Measurements from ENCODE around the gene VILL.

DNA sequence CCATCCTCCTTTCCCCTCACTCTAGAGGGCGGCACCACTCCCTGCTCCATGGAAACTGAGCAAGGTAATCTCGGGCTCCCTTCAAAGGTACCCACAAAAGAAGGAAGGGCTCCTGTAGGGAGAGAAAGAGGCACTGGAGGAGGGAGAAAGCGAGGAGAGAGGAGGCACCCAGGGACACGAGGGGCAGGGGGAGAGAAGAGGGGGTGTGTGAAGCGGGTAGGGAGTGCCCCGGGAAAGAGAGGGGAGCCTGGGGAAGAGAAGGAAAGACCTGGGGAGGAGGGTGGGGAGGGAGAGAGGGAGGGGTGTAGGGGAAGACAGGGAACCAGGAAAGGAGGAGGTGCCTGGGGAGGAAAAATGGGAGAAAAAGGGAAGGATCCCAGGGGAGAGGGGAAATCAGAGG, 523 bp downstream of the VILL start:
- TF ChIP-seq, protein P1, sequence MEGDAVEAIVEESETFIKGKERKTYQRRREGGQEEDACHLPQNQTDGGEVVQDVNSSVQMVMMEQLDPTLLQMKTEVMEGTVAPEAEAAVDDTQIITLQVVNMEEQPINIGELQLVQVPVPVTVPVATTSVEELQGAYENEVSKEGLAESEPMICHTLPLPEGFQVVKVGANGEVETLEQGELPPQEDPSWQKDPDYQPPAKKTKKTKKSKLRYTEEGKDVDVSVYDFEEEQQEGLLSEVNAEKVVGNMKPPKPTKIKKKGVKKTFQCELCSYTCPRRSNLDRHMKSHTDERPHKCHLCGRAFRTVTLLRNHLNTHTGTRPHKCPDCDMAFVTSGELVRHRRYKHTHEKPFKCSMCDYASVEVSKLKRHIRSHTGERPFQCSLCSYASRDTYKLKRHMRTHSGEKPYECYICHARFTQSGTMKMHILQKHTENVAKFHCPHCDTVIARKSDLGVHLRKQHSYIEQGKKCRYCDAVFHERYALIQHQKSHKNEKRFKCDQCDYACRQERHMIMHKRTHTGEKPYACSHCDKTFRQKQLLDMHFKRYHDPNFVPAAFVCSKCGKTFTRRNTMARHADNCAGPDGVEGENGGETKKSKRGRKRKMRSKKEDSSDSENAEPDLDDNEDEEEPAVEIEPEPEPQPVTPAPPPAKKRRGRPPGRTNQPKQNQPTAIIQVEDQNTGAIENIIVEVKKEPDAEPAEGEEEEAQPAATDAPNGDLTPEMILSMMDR (IDR thresholded peaks at IDR 0.05; ENCODE audit: low read depth, low read length, missing input control) = no peak
- TF ChIP-seq, protein P2, sequence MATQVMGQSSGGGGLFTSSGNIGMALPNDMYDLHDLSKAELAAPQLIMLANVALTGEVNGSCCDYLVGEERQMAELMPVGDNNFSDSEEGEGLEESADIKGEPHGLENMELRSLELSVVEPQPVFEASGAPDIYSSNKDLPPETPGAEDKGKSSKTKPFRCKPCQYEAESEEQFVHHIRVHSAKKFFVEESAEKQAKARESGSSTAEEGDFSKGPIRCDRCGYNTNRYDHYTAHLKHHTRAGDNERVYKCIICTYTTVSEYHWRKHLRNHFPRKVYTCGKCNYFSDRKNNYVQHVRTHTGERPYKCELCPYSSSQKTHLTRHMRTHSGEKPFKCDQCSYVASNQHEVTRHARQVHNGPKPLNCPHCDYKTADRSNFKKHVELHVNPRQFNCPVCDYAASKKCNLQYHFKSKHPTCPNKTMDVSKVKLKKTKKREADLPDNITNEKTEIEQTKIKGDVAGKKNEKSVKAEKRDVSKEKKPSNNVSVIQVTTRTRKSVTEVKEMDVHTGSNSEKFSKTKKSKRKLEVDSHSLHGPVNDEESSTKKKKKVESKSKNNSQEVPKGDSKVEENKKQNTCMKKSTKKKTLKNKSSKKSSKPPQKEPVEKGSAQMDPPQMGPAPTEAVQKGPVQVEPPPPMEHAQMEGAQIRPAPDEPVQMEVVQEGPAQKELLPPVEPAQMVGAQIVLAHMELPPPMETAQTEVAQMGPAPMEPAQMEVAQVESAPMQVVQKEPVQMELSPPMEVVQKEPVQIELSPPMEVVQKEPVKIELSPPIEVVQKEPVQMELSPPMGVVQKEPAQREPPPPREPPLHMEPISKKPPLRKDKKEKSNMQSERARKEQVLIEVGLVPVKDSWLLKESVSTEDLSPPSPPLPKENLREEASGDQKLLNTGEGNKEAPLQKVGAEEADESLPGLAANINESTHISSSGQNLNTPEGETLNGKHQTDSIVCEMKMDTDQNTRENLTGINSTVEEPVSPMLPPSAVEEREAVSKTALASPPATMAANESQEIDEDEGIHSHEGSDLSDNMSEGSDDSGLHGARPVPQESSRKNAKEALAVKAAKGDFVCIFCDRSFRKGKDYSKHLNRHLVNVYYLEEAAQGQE (IDR thresholded peaks at IDR 0.05) = no peak
- TF ChIP-seq GABPA (IDR thresholded peaks at IDR 0.05 in 1 of 2, conservative IDR thresholded peaks at IDR 0.05 in 1 of 2) = no peak
- no peak for TF ChIP-seq EGR1 (IDR thresholded peaks at IDR 0.05; ENCODE audit: low read depth in 2 of 2)
- TF ChIP-seq, protein P3, sequence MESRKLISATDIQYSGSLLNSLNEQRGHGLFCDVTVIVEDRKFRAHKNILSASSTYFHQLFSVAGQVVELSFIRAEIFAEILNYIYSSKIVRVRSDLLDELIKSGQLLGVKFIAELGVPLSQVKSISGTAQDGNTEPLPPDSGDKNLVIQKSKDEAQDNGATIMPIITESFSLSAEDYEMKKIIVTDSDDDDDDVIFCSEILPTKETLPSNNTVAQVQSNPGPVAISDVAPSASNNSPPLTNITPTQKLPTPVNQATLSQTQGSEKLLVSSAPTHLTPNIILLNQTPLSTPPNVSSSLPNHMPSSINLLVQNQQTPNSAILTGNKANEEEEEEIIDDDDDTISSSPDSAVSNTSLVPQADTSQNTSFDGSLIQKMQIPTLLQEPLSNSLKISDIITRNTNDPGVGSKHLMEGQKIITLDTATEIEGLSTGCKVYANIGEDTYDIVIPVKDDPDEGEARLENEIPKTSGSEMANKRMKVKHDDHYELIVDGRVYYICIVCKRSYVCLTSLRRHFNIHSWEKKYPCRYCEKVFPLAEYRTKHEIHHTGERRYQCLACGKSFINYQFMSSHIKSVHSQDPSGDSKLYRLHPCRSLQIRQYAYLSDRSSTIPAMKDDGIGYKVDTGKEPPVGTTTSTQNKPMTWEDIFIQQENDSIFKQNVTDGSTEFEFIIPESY (IDR thresholded peaks at IDR 0.05) = no peak
- no peak for TF ChIP-seq TAF1 (conservative IDR thresholded peaks at IDR 0.05)

All from liver (tissue), 3 donors.